Smooth muscle cell (in vitro differentiated cells): Measurements from ENCODE around the gene GRIA1. TPM values are rescaled to one million over a fixed set of nuclear protein-coding genes. Genes with fewer than 3 reads are reported as not detected.

ENCODE experiments used
- DNase-seq: peaks from one replicate; lab custom pipeline; 2025; ENCODE audit not compliant: unreplicated experiment; lab: John Stamatoyannopoulos, UW
- H2AFZ ChIP-seq: fragments of 200-600 bp; sonication (generic); 2 replicates; pipeline ENCODE4 v1.6.0; 2016; ENCODE audit warnings: antibody characterized with exemption, low read depth, mild to moderate bottlenecking
- H3F3A ChIP-seq: fragments of 200-600 bp; sonication (generic); 2 replicates; pipeline ENCODE4 v1.6.0; 2017; ENCODE audit warnings: antibody characterized with exemption, low read depth
- H3K27ac ChIP-seq: fragments of 200-600 bp; sonication (generic); 2 replicates; pipeline ENCODE4 v1.5.1; 2016; ENCODE audit warnings: low read depth, mild to moderate bottlenecking
- H3K27me3 ChIP-seq: fragments of 200-600 bp; sonication (generic); 2 replicates; pipeline ENCODE4 v1.6.1; 2016; ENCODE audit warnings: low read depth, mild to moderate bottlenecking
- H3K36me3 ChIP-seq: fragments of 200-600 bp; sonication (generic); 2 replicates; pipeline ENCODE4 v1.5.1; 2016; ENCODE audit warnings: low read depth
- H3K4me1 ChIP-seq: fragments of 200-600 bp; sonication (generic); 2 replicates; pipeline ENCODE4 v1.5.1; 2016; ENCODE audit warnings: low read depth
- H3K4me2 ChIP-seq: fragments of 200-600 bp; sonication (generic); 2 replicates; pipeline ENCODE4 v1.6.0; 2016; ENCODE audit warnings: mild to moderate bottlenecking
- H3K4me3 ChIP-seq: fragments of 200-600 bp; sonication (generic); 2 replicates; pipeline ENCODE4 v1.5.1; 2016; ENCODE audit warnings: mild to moderate bottlenecking
- H3K79me2 ChIP-seq: fragments of 200-600 bp; sonication (generic); 2 replicates; pipeline ENCODE4 v1.6.0; 2016; ENCODE audit warnings: low read depth, mild to moderate bottlenecking
- H3K9ac ChIP-seq: fragments of 200-600 bp; sonication (generic); 2 replicates; pipeline ENCODE4 v1.6.0; 2016; ENCODE audit warnings: low read depth
- H3K9me3 ChIP-seq: fragments of 200-600 bp; sonication (generic); replicated peaks from 2 replicates; pipeline ENCODE4 v1.5.1; 2016; ENCODE audit warnings: low read depth
- H4K20me1 ChIP-seq: fragments of 200-600 bp; sonication (generic); 2 replicates; pipeline ENCODE4 v1.6.0; 2016; ENCODE audit warnings: low read depth
- CTCF ChIP-seq: fragments of 200-600 bp; sonication (generic); IDR thresholded peaks from 2 replicates; pipeline ENCODE4 v1.5.1; 2017; ENCODE audit warnings: borderline replicate concordance, mild to moderate bottlenecking, antibody characterized with exemption; ENCODE audit not compliant: insufficient read depth, poor library complexity, severe bottlenecking
- WGBS: methylation state at CpG from one replicate; pipeline ENCODE4 v1.1.7; 2016; ENCODE audit warnings: low lambda C conversion rate; 5-methylcytosine and 5-hydroxymethylcytosine counted together
- polyA plus RNA-seq: library from polyadenylated mRNA; unstranded; fragments of >200 nt; fragmentation: Nextera tagmentation; extraction: Ambion mirVana; gene quantifications from 2 replicates; pipeline ENCODE4 v1.2.1, GENCODE V29; 2016
- total RNA-seq: library from RNA; depleted of rRNA; stranded (reverse); fragments of >200 nt; gene quantifications from 2 replicates; pipeline ENCODE4 v1.2.3, GENCODE V29; 2014

Gene GRIA1
- total and polyA plus RNA-seq, 2 experiments from 2014 or later, result 0.17 to 0.94 TPM

DNA sequence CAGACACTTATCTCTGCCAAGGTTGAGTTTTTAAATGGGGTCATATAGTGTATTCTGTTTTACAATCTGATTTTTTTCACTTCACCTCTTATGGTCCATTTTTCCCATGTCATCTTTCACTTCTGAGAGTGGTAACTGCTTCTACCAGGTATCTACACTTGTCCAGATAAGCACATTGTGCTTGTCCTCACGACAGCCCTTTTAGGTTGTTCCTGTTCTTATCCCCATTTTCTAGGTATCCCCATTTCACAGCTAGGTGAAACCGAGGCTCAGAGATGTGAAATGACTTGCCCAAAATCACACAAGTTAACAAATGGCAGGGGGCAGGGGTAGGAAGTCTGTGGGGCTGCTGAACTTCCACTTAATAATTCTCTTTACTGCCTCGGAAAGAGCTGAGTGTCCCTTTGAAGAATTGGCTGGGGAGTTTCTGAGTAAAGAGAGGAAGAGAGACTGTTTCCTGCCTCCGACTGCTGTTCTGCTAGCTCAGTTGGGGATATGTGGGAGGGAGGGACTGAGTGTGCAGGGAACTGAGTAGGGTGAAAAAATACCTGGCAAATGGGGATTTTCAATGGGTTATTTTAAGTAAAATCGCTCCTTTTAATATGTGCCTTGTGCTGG lies 255.4 kb downstream of the GRIA1 start:
- 72% methylated on average over 5 of the region's 5 CpGs for WGBS
- TF ChIP-seq CTCF, result no peak
- H4K20me1 ChIP-seq, result no peaks in the 10 kb centered on the region

GRCh38 chr5:153746440-153746839 lies 256.0 kb downstream of the GRIA1 start:
- Histone ChIP-seq H3K4me3 (no peak overlapping the region), H3K79me2 (no peaks in the 10 kb centered on the region), H3K27me3 (no peaks in the 10 kb centered on the region), H4K20me1 (no peaks in the 10 kb centered on the region), H3K9me3 (no peaks in the 10 kb centered on the region), H3K27ac (no peak overlapping the region), H2AFZ (no peak overlapping the region), H3K4me1 (no peaks in the 10 kb centered on the region), H3K36me3 (no peaks in the 10 kb centered on the region), H3K9ac (no peak overlapping the region), H3F3A (no peaks in the 10 kb centered on the region), H3K4me2 (no peak overlapping the region)
- no peak for TF ChIP-seq CTCF
- 82% methylated on average over 3 of the region's 3 CpGs for WGBS
- no peak for DNase-seq

More for the DNA sequence above, 255.4 kb downstream of the GRIA1 start:
- Histone ChIP-seq H2AFZ (no peak overlapping the region), H3K9me3 (no peaks in the 10 kb centered on the region), H3K27ac (no peak overlapping the region), H3K9ac (no peak overlapping the region), H3K4me2 (no peak overlapping the region), H3K4me1 (no peaks in the 10 kb centered on the region), H3K27me3 (no peaks in the 10 kb centered on the region), H3K4me3 (no peak overlapping the region), H3K36me3 (no peaks in the 10 kb centered on the region), H3K79me2 (no peaks in the 10 kb centered on the region), H3F3A (no peaks in the 10 kb centered on the region)
- no peak for DNase-seq

- Histone ChIP-seq H4K20me1 (no peaks in the 10 kb centered on the region), H3K4me1 (no peaks in the 10 kb centered on the region), H3K27me3 (no peaks in the 10 kb centered on the region), H3K79me2 (no peaks in the 10 kb centered on the region), H3F3A (no peaks in the 10 kb centered on the region), H2AFZ (no peak overlapping the region), H3K36me3 (no peaks in the 10 kb centered on the region), H3K27ac (no peak overlapping the region), H3K4me2 (no peak overlapping the region), H3K9ac (no peak overlapping the region), H3K9me3 (no peaks in the 10 kb centered on the region), H3K4me3 (no peak overlapping the region)
- WGBS, result 93% methylated on average over 2 of the region's 2 CpGs
- no peak for TF ChIP-seq CTCF
- no peak for DNase-seq
Measured at GRCh38 chr5:153748823-153749222, 258.4 kb downstream of the GRIA1 start.

- 54% methylated on average over 4 of the region's 4 CpGs for WGBS
- Histone ChIP-seq H3F3A (no peaks in the 10 kb centered on the region), H3K36me3 (no peaks in the 10 kb centered on the region), H4K20me1 (no peaks in the 10 kb centered on the region), H3K4me2 (no peak overlapping the region), H3K27me3 (no peaks in the 10 kb centered on the region), H3K27ac (no peak overlapping the region), H2AFZ (no peak overlapping the region), H3K4me1 (no peaks in the 10 kb centered on the region), H3K79me2 (no peaks in the 10 kb centered on the region), H3K9me3 (no peaks in the 10 kb centered on the region), H3K4me3 (no peak overlapping the region), H3K9ac (no peak overlapping the region)
- no peak for TF ChIP-seq CTCF
- DNase-seq, result no peak
Measured at GRCh38 chr5:153749960-153750359, 259.5 kb downstream of the GRIA1 start.
